Stomach (tissue), 4 donors: Measurements from ENCODE around the gene PPP2R2B.

Source experiments
- CTCF ChIP-seq, 7 experiments: fragments of 450-650 bp in 4 of 7; fragments of 200-600 bp in 3 of 7; sonication (generic) in 3 of 7; IDR thresholded peaks; one replicate each; pipeline ENCODE4 v1.5.1; 2016 to 2019; ENCODE audit warnings: antibody characterized with exemption in 7 of 7, control low read depth in 2 of 7, mild to moderate bottlenecking in 1 of 7
- POLR2A ChIP-seq, 4 donors: fragments of 450-650 bp; IDR thresholded peaks; one replicate each; pipeline ENCODE4 v1.6.1; 2016; ENCODE audit warnings: antibody characterized with exemption in 4 of 4, control low read depth in 2 of 4, mild to moderate bottlenecking in 1 of 4, moderate library complexity in 1 of 4
- POLR2AphosphoS5 ChIP-seq, 3 donors: sonication (generic); formaldehyde crosslinking; IDR thresholded peaks; one replicate each; pipeline ENCODE4 v1.6.1; 2016; ENCODE audit warnings: antibody characterized with exemption in 3 of 3

DNA sequence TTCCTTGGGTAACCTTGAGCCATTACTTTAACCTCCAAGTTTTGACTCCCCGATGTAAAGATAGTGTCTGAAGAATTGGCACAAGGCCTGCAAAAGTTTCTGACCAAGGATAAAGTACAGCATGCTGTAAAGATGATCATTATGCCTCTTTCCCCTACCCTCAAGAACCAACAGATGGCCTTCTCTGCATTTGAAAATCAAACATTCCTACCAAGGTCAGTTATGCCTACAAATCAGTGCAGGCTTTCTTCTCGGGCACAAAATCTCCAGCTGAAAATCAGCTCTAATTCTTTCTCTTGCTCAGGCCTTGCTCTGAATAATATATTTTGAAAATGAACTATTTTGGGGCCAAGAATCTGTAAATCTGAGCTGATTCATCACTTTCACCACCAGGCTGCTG, 59.7 kb downstream of the PPP2R2B start:
- TF ChIP-seq CTCF (IDR thresholded peaks at IDR 0.05) (no peak), POLR2A (IDR thresholded peaks at IDR 0.05) (no peak), POLR2AphosphoS5 (IDR thresholded peaks at IDR 0.05) (no peak)
